ENCODE results near the gene MCM10. TPM values are rescaled to one million over a fixed set of nuclear protein-coding genes. Genes with fewer than 3 reads are reported as not detected.

Gene MCM10
- total RNA-seq, 2 donors from 2014 or later = 38.2 to 44.8 TPM

DNA sequence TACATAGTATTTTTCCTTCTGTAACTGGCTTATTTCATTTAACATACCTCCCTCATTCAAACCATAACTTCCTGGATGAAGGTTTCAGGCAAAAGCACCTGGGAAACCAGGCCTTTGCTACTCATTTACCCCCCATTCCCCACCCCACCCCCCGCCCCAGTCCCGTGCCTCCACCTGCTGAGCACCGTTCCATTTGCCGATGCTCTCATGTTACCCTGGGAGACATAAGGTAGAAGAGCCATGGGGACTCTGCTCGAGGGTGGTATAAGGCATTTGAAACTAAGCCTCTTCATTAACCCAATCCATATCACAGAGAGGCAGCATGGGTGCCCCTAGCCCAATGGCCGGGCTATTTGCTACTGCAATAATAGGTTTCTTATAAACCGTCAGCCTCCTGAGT lies 22.2 kb upstream of the MCM10 start:
- H3K27ac ChIP-seq (ENCODE audit: low read depth, low read length) = no peak overlapping the region
- no peak overlapping the region for H3K4me3 Mint-ChIP-seq
- TF ChIP-seq, protein P1, sequence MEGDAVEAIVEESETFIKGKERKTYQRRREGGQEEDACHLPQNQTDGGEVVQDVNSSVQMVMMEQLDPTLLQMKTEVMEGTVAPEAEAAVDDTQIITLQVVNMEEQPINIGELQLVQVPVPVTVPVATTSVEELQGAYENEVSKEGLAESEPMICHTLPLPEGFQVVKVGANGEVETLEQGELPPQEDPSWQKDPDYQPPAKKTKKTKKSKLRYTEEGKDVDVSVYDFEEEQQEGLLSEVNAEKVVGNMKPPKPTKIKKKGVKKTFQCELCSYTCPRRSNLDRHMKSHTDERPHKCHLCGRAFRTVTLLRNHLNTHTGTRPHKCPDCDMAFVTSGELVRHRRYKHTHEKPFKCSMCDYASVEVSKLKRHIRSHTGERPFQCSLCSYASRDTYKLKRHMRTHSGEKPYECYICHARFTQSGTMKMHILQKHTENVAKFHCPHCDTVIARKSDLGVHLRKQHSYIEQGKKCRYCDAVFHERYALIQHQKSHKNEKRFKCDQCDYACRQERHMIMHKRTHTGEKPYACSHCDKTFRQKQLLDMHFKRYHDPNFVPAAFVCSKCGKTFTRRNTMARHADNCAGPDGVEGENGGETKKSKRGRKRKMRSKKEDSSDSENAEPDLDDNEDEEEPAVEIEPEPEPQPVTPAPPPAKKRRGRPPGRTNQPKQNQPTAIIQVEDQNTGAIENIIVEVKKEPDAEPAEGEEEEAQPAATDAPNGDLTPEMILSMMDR (conservative IDR thresholded peaks at IDR 0.05) = no peak
- H3K9me3 ChIP-seq (ENCODE audit: control insufficient read depth, low read length) = no peaks in the 10 kb centered on the region
- no peak overlapping the region for H3K9ac ChIP-seq (ENCODE audit: extremely low read depth, low read length, poor library complexity, severe bottlenecking)
- no peaks in the 10 kb centered on the region for H3K4me1 Mint-ChIP-seq
- H3K27me3 Mint-ChIP-seq (ENCODE audit: insufficient read depth) = no peaks in the 10 kb centered on the region
- peaks cover 25% of the 10 kb centered on the region for H3K36me3 Mint-ChIP-seq (ENCODE audit: low read depth)
- H3K4me3 ChIP-seq (ENCODE audit: low read length) = no peak overlapping the region
- 87% methylated on average over 5 of the region's 7 CpGs; no CpG with 5 or more reads in 1 of the 2 experiments for WGBS, 2 experiments (ENCODE audit: insufficient coverage in 1 of 2, insufficient read length in 1 of 2)
- H3K9me3 Mint-ChIP-seq = no peaks in the 10 kb centered on the region
- H3K36me3 ChIP-seq (ENCODE audit: control insufficient read depth, insufficient read depth, low read length) = peaks cover 37% of the 10 kb centered on the region
- DNase-seq = no peak
- H3K27ac Mint-ChIP-seq = no peak overlapping the region
- no peaks in the 10 kb centered on the region for H3K27me3 ChIP-seq (ENCODE audit: control insufficient read depth, insufficient read depth, low read length, poor library complexity, severe bottlenecking)
- no peaks in the 10 kb centered on the region for H3K4me1 ChIP-seq (ENCODE audit: control insufficient read depth, insufficient read depth, low read length)

DNA sequence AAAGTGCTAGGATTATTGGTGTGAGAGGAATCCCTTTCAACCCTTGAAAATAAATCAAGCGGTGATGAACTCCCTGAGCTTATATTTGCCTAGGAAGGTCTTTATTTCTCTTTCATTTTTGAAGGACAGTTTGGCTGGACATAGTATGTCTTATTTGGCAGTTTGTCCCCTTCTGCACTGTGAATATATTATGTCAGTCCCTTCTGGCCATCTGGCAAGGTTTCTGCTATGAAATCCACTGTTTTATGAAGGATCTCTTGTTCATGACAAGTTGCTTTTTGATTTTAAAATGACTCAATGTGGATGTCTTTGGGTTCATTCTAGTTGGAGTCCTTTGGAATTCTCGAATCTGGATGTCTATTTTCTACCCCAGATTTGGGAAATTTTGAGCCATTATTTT lies 21.7 kb upstream of the MCM10 start:
- no peaks in the 10 kb centered on the region for H3K27me3 Mint-ChIP-seq (ENCODE audit: insufficient read depth)
- H3K27ac Mint-ChIP-seq = no peak overlapping the region
- H3K9me3 Mint-ChIP-seq = no peaks in the 10 kb centered on the region
- DNase-seq = no peak
- Histone ChIP-seq H3K9ac (ENCODE audit: extremely low read depth, low read length, poor library complexity, severe bottlenecking) (no peak overlapping the region), H3K36me3 (ENCODE audit: control insufficient read depth, insufficient read depth, low read length) (peaks cover 32% of the 10 kb centered on the region), H3K9me3 (ENCODE audit: control insufficient read depth, low read length) (no peaks in the 10 kb centered on the region), H3K27ac (ENCODE audit: low read depth, low read length) (no peak overlapping the region), H3K4me1 (ENCODE audit: control insufficient read depth, insufficient read depth, low read length) (no peaks in the 10 kb centered on the region), H3K27me3 (ENCODE audit: control insufficient read depth, insufficient read depth, low read length, poor library complexity, severe bottlenecking) (no peaks in the 10 kb centered on the region), H3K4me3 (ENCODE audit: low read length) (no peak overlapping the region)
- no peaks in the 10 kb centered on the region for H3K4me1 Mint-ChIP-seq
- H3K36me3 Mint-ChIP-seq (ENCODE audit: low read depth) = peaks cover 22% of the 10 kb centered on the region
- H3K4me3 Mint-ChIP-seq = no peak overlapping the region
- 94 to 95% methylated on average over 2 of the region's 2 CpGs for WGBS, 2 experiments (ENCODE audit: insufficient coverage in 1 of 2, insufficient read length in 1 of 2)
- TF ChIP-seq, protein P1 (conservative IDR thresholded peaks at IDR 0.05) = no peak

DNA sequence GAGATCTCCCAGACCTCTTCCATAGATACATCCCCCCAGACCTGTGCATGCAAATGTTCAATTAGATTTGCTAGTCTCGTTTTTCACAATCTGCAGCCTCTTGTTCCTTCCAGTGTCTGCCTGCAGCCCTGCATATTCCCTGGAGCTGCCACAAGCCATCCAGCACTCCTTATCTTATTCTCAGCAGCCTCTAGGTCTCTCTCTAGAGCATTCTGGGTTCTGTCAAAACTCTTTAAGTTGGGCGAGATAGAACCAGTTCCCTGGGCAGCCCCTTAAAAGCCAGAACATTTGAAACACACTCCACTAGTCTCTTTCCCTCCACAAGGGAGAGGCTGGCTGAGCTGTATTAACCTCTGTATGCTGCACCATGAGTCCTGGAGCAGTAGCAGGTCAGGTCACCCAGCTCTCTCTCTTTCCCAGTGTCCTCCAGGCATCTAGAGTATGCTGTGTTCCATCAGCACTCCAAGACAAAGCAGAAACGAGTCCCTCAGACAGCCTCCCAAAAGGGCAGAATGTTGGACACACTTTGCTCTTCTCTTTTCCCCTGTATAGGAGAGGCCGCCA lies 20.6 kb upstream of the MCM10 start:
- Histone ChIP-seq H3K4me1 (ENCODE audit: control insufficient read depth, insufficient read depth, low read length) (no peaks in the 10 kb centered on the region), H3K4me3 (ENCODE audit: low read length) (no peak overlapping the region), H3K27me3 (ENCODE audit: control insufficient read depth, insufficient read depth, low read length, poor library complexity, severe bottlenecking) (no peaks in the 10 kb centered on the region), H3K9ac (ENCODE audit: extremely low read depth, low read length, poor library complexity, severe bottlenecking) (no peak overlapping the region), H3K36me3 (ENCODE audit: control insufficient read depth, insufficient read depth, low read length) (peaks cover 23% of the 10 kb centered on the region), H3K27ac (ENCODE audit: low read depth, low read length) (no peak overlapping the region), H3K9me3 (ENCODE audit: control insufficient read depth, low read length) (no peaks in the 10 kb centered on the region)
- 91 to 94% methylated on average over 4 of the region's 4 CpGs for WGBS, 2 experiments (ENCODE audit: insufficient coverage in 1 of 2, insufficient read length in 1 of 2)
- TF ChIP-seq, protein P1 (conservative IDR thresholded peaks at IDR 0.05) = no peak
- Mint-ChIP-seq H3K9me3 (no peaks in the 10 kb centered on the region), H3K27ac (no peak overlapping the region), H3K4me1 (no peaks in the 10 kb centered on the region), H3K27me3 (ENCODE audit: insufficient read depth) (no peaks in the 10 kb centered on the region), H3K36me3 (ENCODE audit: low read depth) (peaks cover 12% of the 10 kb centered on the region), H3K4me3 (no peak overlapping the region)
- no peak for DNase-seq
